ENCODE results near the gene GAB2.

GAB2 gene

GRCh38 chr11:78386215-78386941 lies 31.2 kb downstream of the GAB2 start:
- no peak overlapping the region for H3K4me3 ChIP-seq (ENCODE audit: low read depth in 1 of 2, low read length in 1 of 2)
- TF ChIP-seq, protein P1, sequence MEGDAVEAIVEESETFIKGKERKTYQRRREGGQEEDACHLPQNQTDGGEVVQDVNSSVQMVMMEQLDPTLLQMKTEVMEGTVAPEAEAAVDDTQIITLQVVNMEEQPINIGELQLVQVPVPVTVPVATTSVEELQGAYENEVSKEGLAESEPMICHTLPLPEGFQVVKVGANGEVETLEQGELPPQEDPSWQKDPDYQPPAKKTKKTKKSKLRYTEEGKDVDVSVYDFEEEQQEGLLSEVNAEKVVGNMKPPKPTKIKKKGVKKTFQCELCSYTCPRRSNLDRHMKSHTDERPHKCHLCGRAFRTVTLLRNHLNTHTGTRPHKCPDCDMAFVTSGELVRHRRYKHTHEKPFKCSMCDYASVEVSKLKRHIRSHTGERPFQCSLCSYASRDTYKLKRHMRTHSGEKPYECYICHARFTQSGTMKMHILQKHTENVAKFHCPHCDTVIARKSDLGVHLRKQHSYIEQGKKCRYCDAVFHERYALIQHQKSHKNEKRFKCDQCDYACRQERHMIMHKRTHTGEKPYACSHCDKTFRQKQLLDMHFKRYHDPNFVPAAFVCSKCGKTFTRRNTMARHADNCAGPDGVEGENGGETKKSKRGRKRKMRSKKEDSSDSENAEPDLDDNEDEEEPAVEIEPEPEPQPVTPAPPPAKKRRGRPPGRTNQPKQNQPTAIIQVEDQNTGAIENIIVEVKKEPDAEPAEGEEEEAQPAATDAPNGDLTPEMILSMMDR (IDR thresholded peaks at IDR 0.05), result no peak

DNA sequence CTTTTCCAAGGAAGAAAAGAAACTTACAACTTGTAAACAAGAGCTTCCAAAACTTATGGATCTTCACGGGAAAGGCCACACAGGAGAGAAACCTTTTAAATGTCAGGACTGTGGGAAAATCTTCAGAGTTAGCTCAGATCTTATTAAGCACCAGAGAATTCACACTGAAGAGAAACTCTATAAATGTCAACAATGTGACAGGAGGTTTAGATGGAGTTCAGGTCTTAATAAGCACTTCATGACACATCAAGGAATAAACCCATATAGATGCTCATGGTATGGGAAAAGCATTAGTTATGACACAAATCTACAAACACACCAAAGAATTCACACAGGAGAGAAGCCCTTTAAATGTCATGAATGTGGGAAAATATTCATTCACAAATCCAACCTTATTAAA lies 32.4 kb downstream of the GAB2 start:
- Histone ChIP-seq H3K27ac (no peak overlapping the region), H3K4me3 (ENCODE audit: low read depth in 1 of 2, low read length in 1 of 2) (no peak overlapping the region), H3K9me3 (no peaks in the 10 kb centered on the region), H3K27me3 (no peaks in the 10 kb centered on the region), H3K4me1 (ENCODE audit: control insufficient read depth in 1 of 2, insufficient read depth in 1 of 2, low read depth in 1 of 2, low read length in 1 of 2) (peaks cover 0 to 7% of the 10 kb centered on the region in 2 experiments), H3K36me3 (no peaks in the 10 kb centered on the region)
- TF ChIP-seq, protein P1 (IDR thresholded peaks at IDR 0.05), result no peak

More at GRCh38 chr11:78386215-78386941, 31.2 kb downstream of the GAB2 start:
- H3K27ac ChIP-seq, result peak overlapping the region; percentile 6
- peaks cover 10 to 19% of the 10 kb centered on the region in 2 experiments for H3K4me1 ChIP-seq (ENCODE audit: control insufficient read depth in 1 of 2, insufficient read depth in 1 of 2, low read depth in 1 of 2, low read length in 1 of 2)
- no peaks in the 10 kb centered on the region for H3K9me3 ChIP-seq
- H3K36me3 ChIP-seq, result no peaks in the 10 kb centered on the region
- no peaks in the 10 kb centered on the region for H3K27me3 ChIP-seq

DNA sequence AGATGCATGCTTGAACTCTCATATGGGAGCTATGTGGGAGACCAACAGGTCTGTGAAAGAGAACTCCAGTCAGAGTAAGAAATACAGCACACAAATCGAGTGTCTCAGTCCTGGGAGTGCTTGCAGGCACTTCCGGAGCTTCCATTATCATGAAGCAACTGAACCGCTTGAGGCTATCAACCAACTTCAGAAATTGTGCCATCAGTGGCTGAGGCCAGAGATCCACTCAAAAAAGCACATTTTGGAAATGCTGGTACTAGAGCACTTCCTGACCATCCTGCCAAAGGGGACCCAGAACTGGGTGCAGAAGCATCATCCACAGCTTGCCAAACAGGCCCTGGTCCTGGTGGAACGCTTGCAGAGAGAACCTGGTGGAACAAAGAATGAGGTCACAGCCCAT lies 33.4 kb downstream of the GAB2 start:
- TF ChIP-seq, protein P1 (IDR thresholded peaks at IDR 0.05), result no peak
- Histone ChIP-seq H3K27ac (peak overlapping the region; percentile 5), H3K4me3 (ENCODE audit: low read depth in 1 of 2, low read length in 1 of 2) (no peak overlapping the region), H3K27me3 (no peaks in the 10 kb centered on the region), H3K4me1 (ENCODE audit: control insufficient read depth in 1 of 2, insufficient read depth in 1 of 2, low read depth in 1 of 2, low read length in 1 of 2) (no peaks in the 10 kb centered on the region), H3K9me3 (no peaks in the 10 kb centered on the region), H3K36me3 (no peaks in the 10 kb centered on the region)

DNA sequence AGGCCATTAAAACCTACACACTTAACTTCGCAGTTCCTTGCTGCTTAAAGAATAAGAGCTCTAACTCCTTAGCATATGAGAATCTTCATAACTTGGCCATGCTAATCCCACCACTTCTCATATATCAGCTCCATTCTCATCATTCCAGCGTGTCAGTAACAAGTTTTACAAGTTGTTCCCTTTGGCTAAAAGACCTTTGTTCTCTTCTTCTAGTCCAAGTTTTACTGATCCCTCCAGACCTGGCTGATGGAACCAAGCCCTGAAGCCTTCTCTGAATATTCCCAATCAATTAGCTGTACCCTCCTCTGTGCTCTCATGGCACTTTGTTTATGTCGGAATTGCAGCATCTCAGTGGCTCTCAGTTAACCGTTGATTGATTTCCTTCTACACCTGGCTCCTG lies 35.8 kb downstream of the GAB2 start:
- H3K9me3 ChIP-seq, result peaks cover 3% of the 10 kb centered on the region
- H3K27me3 ChIP-seq, result no peaks in the 10 kb centered on the region
- no peak overlapping the region for H3K4me3 ChIP-seq (ENCODE audit: low read depth in 1 of 2, low read length in 1 of 2)
- no peak overlapping the region for H3K27ac ChIP-seq
- no peaks in the 10 kb centered on the region for H3K4me1 ChIP-seq (ENCODE audit: control insufficient read depth in 1 of 2, insufficient read depth in 1 of 2, low read depth in 1 of 2, low read length in 1 of 2)
- H3K36me3 ChIP-seq, result no peaks in the 10 kb centered on the region
- TF ChIP-seq, protein P1 (IDR thresholded peaks at IDR 0.05), result no peak

- Histone ChIP-seq H3K36me3 (no peaks in the 10 kb centered on the region), H3K27me3 (no peaks in the 10 kb centered on the region), H3K4me3 (ENCODE audit: low read depth in 1 of 2, low read length in 1 of 2) (no peak overlapping the region), H3K4me1 (ENCODE audit: control insufficient read depth in 1 of 2, insufficient read depth in 1 of 2, low read depth in 1 of 2, low read length in 1 of 2) (no peaks in the 10 kb centered on the region), H3K27ac (peak overlapping the region; percentile 47), H3K9me3 (peaks cover 4% of the 10 kb centered on the region)
- TF ChIP-seq, protein P1 (IDR thresholded peaks at IDR 0.05), result no peak
Observed at GRCh38 chr11:78380615-78381051, 37.0 kb downstream of the GAB2 start.

Measured in neutrophil (primary cell).